Osteoblast (primary cell): ENCODE data around the gene UPP2. TPM values are rescaled to one million over a fixed set of nuclear protein-coding genes. Genes with fewer than 3 reads are reported as not detected.

Source experiments
- DNase-seq: peaks from one replicate; pipeline ENCODE4 v3.0.0; 2011; ENCODE audit warnings: low spot score, mixed read lengths; ENCODE audit not compliant: insufficient read length; ENCODE audit errors: missing footprints
- H2AFZ ChIP-seq: 2 replicates; pipeline ENCODE4 v1.6.0; 2011; ENCODE audit warnings: mild to moderate bottlenecking, low read length
- H3K27ac ChIP-seq: 2 replicates; pipeline ENCODE4 v1.5.1; 2011; ENCODE audit warnings: mild to moderate bottlenecking, low read depth, low read length, moderate library complexity
- H3K27me3 ChIP-seq: 2 replicates; pipeline ENCODE4 v1.6.0; 2012; ENCODE audit warnings: mild to moderate bottlenecking, control low read depth, inconsistent platforms, low read length, moderate library complexity; ENCODE audit not compliant: insufficient read depth
- H3K36me3 ChIP-seq: 2 replicates; pipeline ENCODE4 v1.5.1; 2011; ENCODE audit warnings: mild to moderate bottlenecking, low read length, control low read depth, moderate library complexity; ENCODE audit not compliant: insufficient read depth
- H3K4me1 ChIP-seq: 2 replicates; pipeline ENCODE4 v1.5.1; 2011; ENCODE audit warnings: mild to moderate bottlenecking, low read length, control low read depth, moderate library complexity; ENCODE audit not compliant: insufficient read depth
- H3K4me2 ChIP-seq: 2 replicates; pipeline ENCODE4 v1.6.0; 2011; ENCODE audit warnings: mild to moderate bottlenecking, low read length; ENCODE audit not compliant: insufficient read depth
- H3K4me3 ChIP-seq: fragments of 200-600 bp; sonication (generic); 3 replicates; pipeline ENCODE4 v1.5.1; 2012; ENCODE audit warnings: mild to moderate bottlenecking, low read length, inconsistent platforms; ENCODE audit not compliant: insufficient read depth
- H3K79me2 ChIP-seq: 2 replicates; pipeline ENCODE4 v1.6.0; 2012; ENCODE audit warnings: mild to moderate bottlenecking, low read length, control low read depth, inconsistent platforms; ENCODE audit not compliant: insufficient read depth
- H3K9me3 ChIP-seq: 2 replicates; pipeline ENCODE4 v1.5.1; 2011; ENCODE audit warnings: low read depth, low read length, control low read depth
- H4K20me1 ChIP-seq: 2 replicates; pipeline ENCODE4 v1.6.0; 2012; ENCODE audit warnings: mild to moderate bottlenecking, low read length, control low read depth; ENCODE audit not compliant: insufficient read depth
- CTCF ChIP-seq: IDR thresholded peaks from 2 replicates; pipeline ENCODE4 v1.5.1; 2011; ENCODE audit warnings: mild to moderate bottlenecking, low read depth, low read length, moderate library complexity; ENCODE audit errors: extremely low read depth
- total RNA-seq: library from RNA; depleted of rRNA; stranded (reverse); fragments of >200 nt; gene quantifications from 2 replicates; pipeline ENCODE4 v1.2.3, GENCODE V29; 2012

UPP2 gene
- total RNA-seq, 1 donor: not detected

GRCh38 chr2:158142568-158143332 is 41.1 kb downstream of the UPP2 start:
- no peak overlapping the region for H2AFZ ChIP-seq
- H3K4me1 ChIP-seq: no peaks in the 10 kb centered on the region
- no peak overlapping the region for H3K4me2 ChIP-seq
- DNase-seq: no peak
- H3K79me2 ChIP-seq: no peaks in the 10 kb centered on the region
- H4K20me1 ChIP-seq: no peaks in the 10 kb centered on the region
- H3K27ac ChIP-seq: no peak overlapping the region
- H3K27me3 ChIP-seq: peaks cover 5% of the 10 kb centered on the region
- no peak for TF ChIP-seq CTCF
- no peaks in the 10 kb centered on the region for H3K36me3 ChIP-seq
- H3K4me3 ChIP-seq: no peak overlapping the region
- no peaks in the 10 kb centered on the region for H3K9me3 ChIP-seq

GRCh38 chr2:158143703-158144360 is 42.2 kb downstream of the UPP2 start:
- Histone ChIP-seq H3K79me2 (no peaks in the 10 kb centered on the region), H3K9me3 (no peaks in the 10 kb centered on the region), H2AFZ (no peak overlapping the region), H3K4me2 (no peak overlapping the region), H3K27me3 (peaks cover 5% of the 10 kb centered on the region), H4K20me1 (no peaks in the 10 kb centered on the region), H3K4me3 (no peak overlapping the region), H3K36me3 (no peaks in the 10 kb centered on the region), H3K27ac (no peak overlapping the region), H3K4me1 (no peaks in the 10 kb centered on the region)
- no peak for DNase-seq
- TF ChIP-seq CTCF: no peak

- Histone ChIP-seq H3K4me3 (no peak overlapping the region), H3K27ac (no peak overlapping the region), H3K9me3 (no peaks in the 10 kb centered on the region), H4K20me1 (no peaks in the 10 kb centered on the region), H3K27me3 (peaks cover 5% of the 10 kb centered on the region), H2AFZ (no peak overlapping the region), H3K4me1 (no peaks in the 10 kb centered on the region), H3K79me2 (no peaks in the 10 kb centered on the region), H3K4me2 (no peak overlapping the region), H3K36me3 (no peaks in the 10 kb centered on the region)
- no peak for DNase-seq
- TF ChIP-seq CTCF: no peak
Measured at GRCh38 chr2:158144914-158145625, 43.4 kb downstream of the UPP2 start.
